ENCODE measurements around the gene CSPG4.

DNA sequence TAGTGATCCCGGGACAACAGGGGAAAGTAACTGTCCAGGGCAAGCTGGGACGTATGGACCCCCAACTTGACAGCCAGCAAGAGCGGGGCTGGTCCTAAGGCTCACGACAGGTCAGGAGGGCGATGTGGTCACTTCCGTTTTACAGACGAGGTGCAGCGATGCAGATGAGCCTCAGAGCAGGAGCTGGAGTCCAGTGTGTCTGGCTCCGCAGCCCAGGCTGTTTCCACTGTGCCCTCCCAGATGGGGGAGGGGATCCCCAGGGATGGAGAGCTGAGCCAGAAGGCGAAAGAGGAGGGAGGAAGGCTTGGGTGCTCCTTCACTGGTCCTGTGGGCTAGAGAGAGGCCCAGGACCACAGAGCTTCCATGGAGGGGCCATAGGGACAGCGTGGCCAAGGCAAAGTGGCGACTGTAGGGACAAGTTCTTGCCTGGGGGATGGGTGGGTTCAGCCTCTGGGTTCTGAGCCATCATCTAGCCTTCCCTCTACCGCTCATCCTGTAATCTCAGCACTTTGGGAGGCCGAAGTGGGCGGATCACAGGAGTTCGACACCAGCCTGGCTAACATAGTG lies 59.2 kb downstream of the CSPG4 start:
- TF ChIP-seq, protein P1, sequence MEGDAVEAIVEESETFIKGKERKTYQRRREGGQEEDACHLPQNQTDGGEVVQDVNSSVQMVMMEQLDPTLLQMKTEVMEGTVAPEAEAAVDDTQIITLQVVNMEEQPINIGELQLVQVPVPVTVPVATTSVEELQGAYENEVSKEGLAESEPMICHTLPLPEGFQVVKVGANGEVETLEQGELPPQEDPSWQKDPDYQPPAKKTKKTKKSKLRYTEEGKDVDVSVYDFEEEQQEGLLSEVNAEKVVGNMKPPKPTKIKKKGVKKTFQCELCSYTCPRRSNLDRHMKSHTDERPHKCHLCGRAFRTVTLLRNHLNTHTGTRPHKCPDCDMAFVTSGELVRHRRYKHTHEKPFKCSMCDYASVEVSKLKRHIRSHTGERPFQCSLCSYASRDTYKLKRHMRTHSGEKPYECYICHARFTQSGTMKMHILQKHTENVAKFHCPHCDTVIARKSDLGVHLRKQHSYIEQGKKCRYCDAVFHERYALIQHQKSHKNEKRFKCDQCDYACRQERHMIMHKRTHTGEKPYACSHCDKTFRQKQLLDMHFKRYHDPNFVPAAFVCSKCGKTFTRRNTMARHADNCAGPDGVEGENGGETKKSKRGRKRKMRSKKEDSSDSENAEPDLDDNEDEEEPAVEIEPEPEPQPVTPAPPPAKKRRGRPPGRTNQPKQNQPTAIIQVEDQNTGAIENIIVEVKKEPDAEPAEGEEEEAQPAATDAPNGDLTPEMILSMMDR (IDR thresholded peaks at IDR 0.05), result no peak
- no peak for TF ChIP-seq POLR2A (IDR thresholded peaks at IDR 0.05)

Data from right lobe of liver (tissue), 4 donors.